Measurements from ENCODE around the gene L3MBTL4. TPM values are rescaled to one million over a fixed set of nuclear protein-coding genes. Genes with fewer than 3 reads are reported as not detected.

Gene L3MBTL4
- total RNA-seq, 2 experiments from 2014 or later = not detected

DNA sequence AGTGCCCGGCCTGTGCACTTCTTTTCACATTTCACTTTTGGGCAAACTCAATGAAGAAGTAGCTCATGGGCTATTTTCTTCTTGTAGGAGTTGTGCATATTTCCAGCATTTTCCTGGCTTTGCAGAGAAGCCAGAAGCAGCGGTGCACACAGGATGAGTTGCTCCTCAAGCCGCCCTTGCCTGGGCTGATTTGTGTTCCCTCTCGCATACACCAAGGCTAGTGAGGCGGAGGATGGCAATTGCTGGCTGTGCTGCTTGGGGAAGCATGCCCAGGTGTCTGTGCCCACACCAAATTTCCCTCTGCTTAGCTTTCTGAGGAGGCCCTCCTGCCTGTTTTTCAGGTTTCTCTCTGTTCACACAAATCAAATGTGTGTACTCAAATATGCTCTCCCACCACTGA is 434.0 kb downstream of the L3MBTL4 start:
- TF ChIP-seq CTCF (conservative IDR thresholded peaks at IDR 0.05; ENCODE audit: low read length) = no peak
- no peak for TF ChIP-seq EZH2phosphoT487 (IDR thresholded peaks at IDR 0.05; ENCODE audit: borderline replicate concordance, low read depth, low read length)
- no peak overlapping the region for H3K27ac ChIP-seq (ENCODE audit: low read depth, low read length, poor library complexity, severe bottlenecking)
- H3K9me3 ChIP-seq (ENCODE audit: low read length) = no peaks in the 10 kb centered on the region
- no peaks in the 10 kb centered on the region for H4K20me1 ChIP-seq (ENCODE audit: insufficient read depth, low read length)
- no TSS peak for BruUV-seq (replicated peaks)
- CTCF ChIA-PET (ENCODE audit: unreplicated experiment) = no interaction called here
- H3K4me1 ChIP-seq (ENCODE audit: insufficient read depth, low read length, poor library complexity, severe bottlenecking) = no peaks in the 10 kb centered on the region
- no peaks in the 10 kb centered on the region for H3K79me2 ChIP-seq (ENCODE audit: insufficient read depth, low read depth, low read length)
- H3K36me3 ChIP-seq (ENCODE audit: insufficient read depth, low read length) = no peaks in the 10 kb centered on the region
- POLR2A ChIA-PET = no interaction called here
- intact Hi-C loops (cut with micrococcal nuclease; ENCODE audit: unreplicated experiment) = no loop called here
- no peak overlapping the region for H2AFZ ChIP-seq (ENCODE audit: low read length)
- H3K4me2 ChIP-seq (ENCODE audit: low read length) = no peak overlapping the region
- DNase-seq (ENCODE audit: low spot score) = no peak
- no peak overlapping the region for H3K4me3 ChIP-seq (ENCODE audit: low read depth, low read length, poor library complexity, severe bottlenecking)
- no peaks in the 10 kb centered on the region for H3K9me2 ChIP-seq (ENCODE audit: insufficient read depth, low read length)

DNA sequence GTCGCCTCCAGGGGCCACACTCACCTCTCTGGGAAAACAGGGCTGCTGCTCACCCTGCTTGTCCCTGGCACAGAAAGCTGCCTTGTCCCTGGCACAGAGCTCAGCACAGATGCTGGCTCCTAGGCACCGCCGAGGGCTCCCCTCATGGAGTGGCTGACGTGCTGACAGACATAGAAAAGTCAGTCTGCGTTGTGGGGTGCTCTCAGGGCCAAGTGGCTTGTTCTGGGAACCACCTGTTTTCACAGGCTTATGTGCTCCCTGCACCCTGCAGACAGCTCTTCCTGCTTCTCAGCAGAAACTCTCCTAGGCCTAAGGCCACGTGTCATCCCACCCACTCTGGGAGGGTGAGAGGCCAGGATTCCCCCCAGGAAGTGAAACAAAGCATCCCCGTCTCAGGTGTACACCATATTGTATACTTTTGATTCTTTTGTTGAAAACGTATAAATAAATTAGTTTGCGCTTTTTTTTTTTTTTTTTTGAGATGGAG is 434.7 kb downstream of the L3MBTL4 start:
- no peaks in the 10 kb centered on the region for H3K4me1 ChIP-seq (ENCODE audit: insufficient read depth, low read length, poor library complexity, severe bottlenecking)

More for the DNA sequence above, 434.7 kb downstream of the L3MBTL4 start:
- Histone ChIP-seq H3K4me2 (ENCODE audit: low read length) (no peak overlapping the region), H3K27ac (ENCODE audit: low read depth, low read length, poor library complexity, severe bottlenecking) (no peak overlapping the region), H2AFZ (ENCODE audit: low read length) (no peak overlapping the region), H3K9me3 (ENCODE audit: low read length) (no peaks in the 10 kb centered on the region), H3K4me3 (ENCODE audit: low read depth, low read length, poor library complexity, severe bottlenecking) (no peak overlapping the region), H3K9me2 (ENCODE audit: insufficient read depth, low read length) (no peaks in the 10 kb centered on the region), H3K79me2 (ENCODE audit: insufficient read depth, low read depth, low read length) (no peaks in the 10 kb centered on the region), H4K20me1 (ENCODE audit: insufficient read depth, low read length) (no peaks in the 10 kb centered on the region), H3K36me3 (ENCODE audit: insufficient read depth, low read length) (no peaks in the 10 kb centered on the region)
- BruUV-seq (replicated peaks) = no TSS peak
- CTCF ChIA-PET (ENCODE audit: unreplicated experiment) = no interaction called here
- POLR2A ChIA-PET = no interaction called here
- TF ChIP-seq CTCF (conservative IDR thresholded peaks at IDR 0.05; ENCODE audit: low read length) (no peak), EZH2phosphoT487 (IDR thresholded peaks at IDR 0.05; ENCODE audit: borderline replicate concordance, low read depth, low read length) (no peak)
- no peak for DNase-seq (ENCODE audit: low spot score)
- intact Hi-C loops (cut with micrococcal nuclease; ENCODE audit: unreplicated experiment) = no loop called here
